GM19324 (cell line): Measurements from ENCODE around the gene ASIC5.
"Not testable (repeated sequence)": the region's sequence is repeated elsewhere in the genome, so short reads cannot be mapped to it uniquely, and the experiment has no call there.

Source experiments
- ATAC-seq: cut with Tn5 transposase; IDR thresholded peaks from one replicate; pipeline ENCODE4 v1.9.1; 2021; ENCODE audit warnings: mild to moderate bottlenecking, moderate library complexity; ENCODE audit not compliant: unreplicated experiment, low FRiP score

Gene ASIC5, protein sequence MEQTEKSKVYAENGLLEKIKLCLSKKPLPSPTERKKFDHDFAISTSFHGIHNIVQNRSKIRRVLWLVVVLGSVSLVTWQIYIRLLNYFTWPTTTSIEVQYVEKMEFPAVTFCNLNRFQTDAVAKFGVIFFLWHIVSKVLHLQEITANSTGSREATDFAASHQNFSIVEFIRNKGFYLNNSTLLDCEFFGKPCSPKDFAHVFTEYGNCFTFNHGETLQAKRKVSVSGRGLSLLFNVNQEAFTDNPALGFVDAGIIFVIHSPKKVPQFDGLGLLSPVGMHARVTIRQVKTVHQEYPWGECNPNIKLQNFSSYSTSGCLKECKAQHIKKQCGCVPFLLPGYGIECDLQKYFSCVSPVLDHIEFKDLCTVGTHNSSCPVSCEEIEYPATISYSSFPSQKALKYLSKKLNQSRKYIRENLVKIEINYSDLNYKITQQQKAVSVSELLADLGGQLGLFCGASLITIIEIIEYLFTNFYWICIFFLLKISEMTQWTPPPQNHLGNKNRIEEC

DNA sequence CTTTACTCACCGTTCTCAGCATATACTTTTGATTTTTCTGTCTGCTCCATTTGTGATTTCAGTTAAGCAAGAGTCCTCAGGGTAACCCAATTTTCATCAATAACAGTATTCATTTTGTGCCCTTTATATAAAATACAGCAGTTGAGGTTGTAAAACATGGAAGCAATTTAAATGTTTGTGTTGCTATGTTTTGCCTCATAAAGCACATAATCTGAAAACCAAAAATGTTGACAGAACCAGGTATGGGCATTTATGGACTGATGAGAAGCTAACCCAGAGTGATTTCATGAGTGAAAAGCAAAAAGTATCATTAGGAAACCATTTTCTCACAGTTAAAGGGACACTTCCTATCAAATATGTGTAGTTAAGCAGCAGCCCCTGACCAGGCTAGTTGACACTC is at the start of gene ASIC5:
Gene ASIC5 (minus strand): TSS at position 101 of the 400 bp plus-strand sequence. CDS start 51 bp downstream, at position 50.
- ATAC-seq: no peak

- ATAC-seq: no peak
Measured at GRCh38 chr4:155914782-155915181, 48.7 kb upstream of the ASIC5 start.

DNA sequence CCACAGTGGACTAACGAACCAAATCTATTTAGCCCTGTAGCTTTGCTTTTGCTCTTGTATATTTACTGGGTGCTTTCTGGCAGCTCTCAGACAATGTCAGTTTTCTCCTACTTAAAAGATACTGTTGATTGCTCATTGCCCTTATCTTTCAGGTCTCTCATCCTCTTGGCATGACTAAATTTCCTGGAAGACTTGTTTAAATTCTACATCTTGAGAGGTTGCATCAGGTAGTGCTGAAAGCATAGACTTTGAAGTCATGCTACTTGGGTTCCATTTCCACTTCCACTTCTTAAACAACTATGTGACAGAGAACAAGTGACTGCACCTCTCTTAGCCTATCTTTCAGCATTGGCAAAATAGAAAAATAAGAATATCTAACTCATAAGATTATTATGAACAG is 45.8 kb upstream of the ASIC5 start:
- ATAC-seq: no peak

- no peak for ATAC-seq
Measured at GRCh38 chr4:155909615-155910226, 43.6 kb upstream of the ASIC5 start.

DNA sequence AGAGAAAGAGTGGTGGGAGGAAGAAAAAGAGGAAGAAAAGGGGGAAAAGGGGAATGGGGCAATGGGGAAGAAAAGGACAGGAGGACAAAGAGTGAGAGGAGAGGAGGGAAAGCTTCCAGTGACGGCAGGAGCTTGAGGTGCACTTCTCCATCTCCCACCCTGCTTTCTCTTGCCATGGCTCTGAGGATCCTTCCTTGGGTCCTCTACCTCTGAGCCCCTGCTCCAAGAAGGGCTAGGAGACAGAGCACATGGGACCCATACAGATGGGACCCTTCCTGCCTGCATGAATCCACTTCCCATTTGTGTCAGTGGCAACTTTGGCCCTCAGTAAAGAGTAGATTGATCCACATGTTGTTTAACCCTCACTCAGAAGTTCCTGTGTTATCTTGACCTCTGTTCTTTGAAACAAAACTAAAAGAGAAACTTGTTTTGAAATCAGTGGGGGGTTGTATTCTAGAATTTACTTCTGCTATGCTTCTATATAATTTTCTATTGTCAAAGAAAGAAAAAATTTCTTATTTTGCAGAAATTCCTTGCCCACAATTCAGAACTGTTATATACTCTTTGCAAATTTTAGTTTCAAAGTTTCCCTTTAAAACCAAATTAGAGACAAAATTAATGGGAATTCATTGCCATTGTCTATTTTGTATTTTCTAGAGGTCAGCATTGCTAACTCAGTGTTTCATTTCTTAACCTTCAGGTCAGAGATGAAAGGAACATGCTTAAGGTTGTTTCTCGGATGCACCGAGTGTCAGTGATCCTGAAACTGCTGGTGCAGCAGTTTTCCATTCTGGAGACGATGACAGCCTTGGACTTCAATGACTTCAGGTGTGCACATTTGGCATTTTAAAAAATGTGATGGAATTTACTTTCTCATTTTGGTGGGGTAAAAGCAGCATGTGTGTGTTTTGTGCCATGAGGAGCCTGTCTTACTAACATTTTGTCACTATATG is 42.4 kb upstream of the ASIC5 start:
- peak; percentile 72 for ATAC-seq

GRCh38 chr4:155907556-155907955 is 41.5 kb upstream of the ASIC5 start:
- ATAC-seq: no peak

DNA sequence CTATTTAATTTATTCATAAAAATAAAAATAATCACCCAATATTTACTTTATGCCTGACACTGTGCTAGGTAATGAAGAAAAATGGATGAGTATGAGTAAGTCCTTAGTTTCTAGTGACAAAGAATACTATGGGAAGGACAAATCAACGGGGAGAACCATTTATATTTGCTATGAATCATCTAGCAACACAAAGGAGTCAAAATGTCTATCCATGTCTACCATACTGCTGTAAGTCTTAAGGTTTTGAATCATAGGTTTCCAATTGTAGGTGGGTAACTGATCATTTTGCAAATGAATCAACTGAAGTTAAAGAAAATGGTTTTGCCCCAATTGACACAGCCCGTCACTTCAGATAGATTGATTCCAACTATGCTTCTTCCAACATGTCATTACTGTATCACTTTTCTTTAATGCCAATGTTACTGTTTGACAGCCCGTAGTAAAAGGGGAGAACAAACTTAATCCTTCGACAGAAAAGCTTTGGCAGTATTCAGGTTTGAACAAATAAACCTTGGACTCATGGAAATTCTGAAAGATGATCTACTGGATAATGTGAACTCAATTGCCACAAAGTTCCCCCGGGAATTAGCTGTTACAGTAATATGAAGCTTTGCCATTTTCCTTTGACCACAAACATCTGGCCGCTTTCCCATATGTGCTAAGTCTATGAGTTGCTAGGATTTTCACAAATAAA is 40.6 kb upstream of the ASIC5 start:
- ATAC-seq: no peak

DNA sequence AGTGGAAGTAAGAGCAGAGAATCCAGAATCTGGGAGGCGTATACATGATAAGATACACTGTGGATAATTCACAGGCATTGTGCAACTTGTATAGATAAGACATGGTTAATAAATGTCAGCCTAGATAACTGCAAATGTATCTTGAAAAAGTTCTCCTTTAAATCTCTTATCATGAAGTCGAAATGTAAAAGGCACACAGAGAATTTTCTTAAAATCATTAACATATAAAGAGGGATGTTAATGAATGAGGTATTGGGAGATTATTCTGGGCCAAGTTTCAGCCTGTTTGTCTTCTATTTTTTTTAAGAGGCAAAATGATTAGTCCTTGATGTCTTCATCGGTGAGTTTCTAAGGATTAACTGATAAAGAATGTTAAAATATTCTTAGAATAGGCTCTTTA is 38.3 kb upstream of the ASIC5 start:
- no peak for ATAC-seq

GRCh38 chr4:155903453-155903852 is 37.4 kb upstream of the ASIC5 start, which contains the start of gene TDO2:
TDO2 (plus strand) TSS chr4:155903696; CDS start chr4:155903759, 63 bp downstream.
- no peak for ATAC-seq

DNA sequence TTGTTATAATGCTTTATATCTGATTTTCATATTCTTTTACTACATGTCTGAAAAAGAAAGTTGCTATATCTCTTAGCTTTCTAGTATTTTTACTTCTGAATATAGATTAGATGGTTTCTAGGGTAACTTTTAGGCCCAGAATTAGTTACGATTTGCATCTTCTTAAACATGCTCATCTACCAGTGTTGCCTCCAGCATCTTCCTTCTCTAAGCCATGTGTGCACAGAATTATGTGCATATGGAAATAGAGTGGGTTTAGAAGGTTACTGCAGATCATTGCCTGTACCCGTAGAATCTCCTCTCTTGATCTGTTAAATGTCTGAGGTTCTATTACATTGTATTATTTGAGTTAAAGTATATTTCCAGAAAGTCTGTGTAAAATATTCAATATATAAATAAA is 34.9 kb upstream of the ASIC5 start:
- ATAC-seq: peak; percentile 44

DNA sequence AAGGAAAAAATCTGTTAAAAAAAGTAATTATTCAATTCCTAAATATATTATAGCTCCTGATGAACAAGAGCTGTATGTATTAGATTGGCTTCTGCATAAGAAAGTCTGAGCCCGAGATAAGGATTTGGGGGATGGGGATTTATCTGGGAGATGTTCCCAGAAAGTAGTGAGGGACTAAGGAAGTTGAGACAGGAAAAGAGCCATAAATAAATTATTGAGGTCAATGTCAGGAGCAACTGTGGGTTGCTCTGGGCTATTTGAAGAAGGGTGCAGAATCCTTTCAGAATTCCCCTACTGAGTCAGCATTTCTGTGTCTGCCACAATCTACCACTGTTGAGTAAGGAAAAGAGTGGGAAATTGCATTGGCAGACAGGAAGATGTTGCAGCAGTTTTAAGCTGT is 34.3 kb upstream of the ASIC5 start:
- peak; percentile 50 for ATAC-seq

- no peak for ATAC-seq
Measured at GRCh38 chr4:155899891-155900290, 33.8 kb upstream of the ASIC5 start.

- ATAC-seq: not testable (repeated sequence)
Measured at GRCh38 chr4:155898371-155898770, 32.3 kb upstream of the ASIC5 start.

DNA sequence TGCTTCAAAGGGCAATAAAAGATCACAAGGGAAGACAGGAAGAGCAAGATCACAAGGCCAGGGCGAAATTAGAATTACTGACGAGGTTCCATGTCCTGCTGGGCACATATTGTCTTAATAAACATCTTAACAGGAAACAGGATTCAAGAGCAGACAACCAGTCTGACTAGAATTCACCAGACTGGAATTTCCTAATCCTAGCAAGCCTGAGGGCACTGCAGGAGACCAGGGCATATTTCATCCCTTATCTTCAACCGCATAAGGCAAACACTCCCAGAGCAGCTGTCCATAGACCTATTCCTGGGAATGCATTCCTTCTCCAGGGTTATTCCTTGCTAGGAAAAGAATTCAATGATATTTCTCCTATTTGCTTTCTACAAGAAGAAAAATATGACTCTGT is 25.0 kb upstream of the ASIC5 start:
- no peak for ATAC-seq

DNA sequence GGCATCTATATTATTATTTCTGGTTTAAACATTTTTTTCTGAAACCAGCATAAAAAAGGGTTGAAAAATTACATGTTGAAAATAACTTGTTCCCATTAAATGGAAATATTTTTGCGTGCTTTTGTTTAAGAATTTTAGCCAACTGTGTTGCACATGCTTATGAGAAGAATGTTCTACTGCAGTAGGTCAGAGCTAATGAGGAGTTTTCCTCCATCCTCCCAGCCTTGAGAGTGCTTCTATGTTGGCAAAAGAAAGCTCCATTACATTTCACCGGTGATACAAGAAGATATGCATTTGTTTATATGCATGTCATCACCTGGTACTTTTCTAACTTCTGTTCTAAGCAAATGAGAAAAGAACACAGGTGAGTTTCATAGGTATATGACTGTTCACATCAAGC is 23.9 kb upstream of the ASIC5 start:
- no peak for ATAC-seq

DNA sequence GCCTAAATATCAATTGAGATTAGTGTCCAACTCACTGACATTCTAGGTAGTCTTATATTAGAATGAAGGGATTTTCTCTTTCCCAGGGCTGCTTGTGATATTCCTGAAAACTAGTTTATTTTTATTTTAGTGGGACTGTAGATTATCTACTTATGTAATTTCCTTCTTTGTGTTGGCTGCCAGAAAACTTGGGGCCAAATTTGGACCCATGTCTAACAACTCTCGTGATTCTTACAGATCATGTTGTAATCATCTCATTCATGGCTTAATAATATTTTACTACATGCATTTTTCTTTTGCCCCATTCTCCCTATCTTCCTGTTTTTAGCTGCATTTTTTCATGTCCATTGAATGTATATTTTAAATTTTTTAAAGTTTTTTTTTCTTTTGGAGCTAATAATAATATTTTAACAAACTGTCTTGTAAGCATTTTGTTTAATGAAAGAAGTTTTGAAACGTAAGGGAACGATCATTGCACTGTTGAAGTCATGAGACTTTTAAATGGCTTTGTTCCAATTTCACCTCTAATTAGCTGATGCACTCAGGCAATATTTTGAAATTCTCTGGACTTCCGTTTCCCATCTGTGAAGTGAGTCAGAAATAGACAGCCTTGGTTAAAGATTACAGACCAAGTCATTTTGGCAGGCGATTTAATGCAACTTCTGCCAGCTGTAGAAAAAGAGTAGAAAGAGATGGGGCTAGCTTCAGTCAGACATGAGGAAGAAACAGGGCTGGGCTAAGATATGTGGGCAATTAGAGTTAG is 23.1 kb upstream of the ASIC5 start:
- ATAC-seq: peak; percentile 89

GRCh38 chr4:155887847-155888570 is 21.9 kb upstream of the ASIC5 start:
- no peak for ATAC-seq

DNA sequence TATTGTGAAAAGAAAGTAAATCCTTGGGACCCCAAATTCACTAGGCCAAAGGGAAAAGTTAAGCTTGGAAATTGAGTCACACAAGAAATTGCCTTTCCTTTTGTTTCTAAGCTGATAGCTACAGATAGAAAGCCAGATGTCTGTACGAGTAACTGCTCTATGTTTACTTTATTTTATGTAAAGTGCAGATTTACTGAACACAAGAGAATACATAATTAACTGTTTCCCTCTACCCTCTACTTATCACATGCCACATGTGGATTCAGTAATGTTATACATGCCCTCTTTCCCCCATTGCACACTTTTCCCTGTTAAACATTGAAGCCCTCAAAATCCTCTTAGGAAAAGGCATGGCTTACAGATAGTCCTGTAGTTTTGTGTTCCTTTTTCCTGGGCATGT is 21.0 kb upstream of the ASIC5 start:
- no peak for ATAC-seq

- ATAC-seq: no peak
Measured at GRCh38 chr4:155885666-155886065, 19.6 kb upstream of the ASIC5 start.
